HL-60 (cell line): ENCODE results near the gene HARBI1.

Source experiments
- GABPA ChIP-seq: IDR thresholded peaks from 2 replicates; pipeline ENCODE4 v1.6.1; 2012; ENCODE audit warnings: low read depth
- POLR2AphosphoS5 ChIP-seq: IDR thresholded peaks from 2 replicates; pipeline ENCODE4 v1.6.1; 2012; ENCODE audit warnings: low read depth
- REST ChIP-seq: IDR thresholded peaks from 2 replicates; pipeline ENCODE4 v1.6.1; 2012; ENCODE audit warnings: low read depth; ENCODE audit not compliant: insufficient replicate concordance
- TF ChIP-seq, protein P1 (sequence below): IDR thresholded peaks from one replicate; pipeline ENCODE4 v1.5.1; 2011; ENCODE audit warnings: low read length, control low read depth, inconsistent platforms; ENCODE audit not compliant: insufficient read depth

GRCh38 chr11:46588131-46588530 is 28.9 kb downstream of the HARBI1 start:
- TF ChIP-seq, protein P1, sequence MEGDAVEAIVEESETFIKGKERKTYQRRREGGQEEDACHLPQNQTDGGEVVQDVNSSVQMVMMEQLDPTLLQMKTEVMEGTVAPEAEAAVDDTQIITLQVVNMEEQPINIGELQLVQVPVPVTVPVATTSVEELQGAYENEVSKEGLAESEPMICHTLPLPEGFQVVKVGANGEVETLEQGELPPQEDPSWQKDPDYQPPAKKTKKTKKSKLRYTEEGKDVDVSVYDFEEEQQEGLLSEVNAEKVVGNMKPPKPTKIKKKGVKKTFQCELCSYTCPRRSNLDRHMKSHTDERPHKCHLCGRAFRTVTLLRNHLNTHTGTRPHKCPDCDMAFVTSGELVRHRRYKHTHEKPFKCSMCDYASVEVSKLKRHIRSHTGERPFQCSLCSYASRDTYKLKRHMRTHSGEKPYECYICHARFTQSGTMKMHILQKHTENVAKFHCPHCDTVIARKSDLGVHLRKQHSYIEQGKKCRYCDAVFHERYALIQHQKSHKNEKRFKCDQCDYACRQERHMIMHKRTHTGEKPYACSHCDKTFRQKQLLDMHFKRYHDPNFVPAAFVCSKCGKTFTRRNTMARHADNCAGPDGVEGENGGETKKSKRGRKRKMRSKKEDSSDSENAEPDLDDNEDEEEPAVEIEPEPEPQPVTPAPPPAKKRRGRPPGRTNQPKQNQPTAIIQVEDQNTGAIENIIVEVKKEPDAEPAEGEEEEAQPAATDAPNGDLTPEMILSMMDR = no peak
- TF ChIP-seq POLR2AphosphoS5 (no peak), GABPA (no peak), REST (no peak)
